GM12891 (cell line): Measurements from ENCODE around the gene IPPK.

Source experiments
- POLR2A ChIP-seq: IDR thresholded peaks from 2 replicates; pipeline ENCODE4 v1.6.1; 2011; ENCODE audit warnings: low read depth, low read length, control low read depth
- POLR2AphosphoS5 ChIP-seq: IDR thresholded peaks from 2 replicates; pipeline ENCODE4 v1.6.1; 2011; ENCODE audit warnings: low read depth, low read length, control low read depth
- SPI1 ChIP-seq: IDR thresholded peaks from 2 replicates; pipeline ENCODE4 v1.6.1; 2011; ENCODE audit warnings: low read depth, low read length, control low read depth

GRCh38 chr9:92682269-92682668 is 12.3 kb upstream of the IPPK start:
- TF ChIP-seq POLR2A (no peak), POLR2AphosphoS5 (no peak), SPI1 (no peak)
